ENCODE measurements around the gene INTS13.
A peak's percentile ranks its signal among the peaks of the same experiment; 100 is the strongest.
"Not testable (repeated sequence)": the region's sequence is repeated elsewhere in the genome, so short reads cannot be mapped to it uniquely, and the experiment has no call there.

The INTS13 gene, protein sequence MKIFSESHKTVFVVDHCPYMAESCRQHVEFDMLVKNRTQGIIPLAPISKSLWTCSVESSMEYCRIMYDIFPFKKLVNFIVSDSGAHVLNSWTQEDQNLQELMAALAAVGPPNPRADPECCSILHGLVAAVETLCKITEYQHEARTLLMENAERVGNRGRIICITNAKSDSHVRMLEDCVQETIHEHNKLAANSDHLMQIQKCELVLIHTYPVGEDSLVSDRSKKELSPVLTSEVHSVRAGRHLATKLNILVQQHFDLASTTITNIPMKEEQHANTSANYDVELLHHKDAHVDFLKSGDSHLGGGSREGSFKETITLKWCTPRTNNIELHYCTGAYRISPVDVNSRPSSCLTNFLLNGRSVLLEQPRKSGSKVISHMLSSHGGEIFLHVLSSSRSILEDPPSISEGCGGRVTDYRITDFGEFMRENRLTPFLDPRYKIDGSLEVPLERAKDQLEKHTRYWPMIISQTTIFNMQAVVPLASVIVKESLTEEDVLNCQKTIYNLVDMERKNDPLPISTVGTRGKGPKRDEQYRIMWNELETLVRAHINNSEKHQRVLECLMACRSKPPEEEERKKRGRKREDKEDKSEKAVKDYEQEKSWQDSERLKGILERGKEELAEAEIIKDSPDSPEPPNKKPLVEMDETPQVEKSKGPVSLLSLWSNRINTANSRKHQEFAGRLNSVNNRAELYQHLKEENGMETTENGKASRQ

GRCh38 chr12:26937863-26938700, at the start of gene INTS13, which contains the start of gene FGFR1OP2:
INTS13 (minus strand) TSS chr12:26937981; CDS start chr12:26936803, 1,178 bp downstream.
FGFR1OP2 (plus strand) TSS chr12:26938470; CDS start chr12:26954159, 15,689 bp downstream.
- DNase-seq: peak; percentile 86 to 97 (median 93)

DNA sequence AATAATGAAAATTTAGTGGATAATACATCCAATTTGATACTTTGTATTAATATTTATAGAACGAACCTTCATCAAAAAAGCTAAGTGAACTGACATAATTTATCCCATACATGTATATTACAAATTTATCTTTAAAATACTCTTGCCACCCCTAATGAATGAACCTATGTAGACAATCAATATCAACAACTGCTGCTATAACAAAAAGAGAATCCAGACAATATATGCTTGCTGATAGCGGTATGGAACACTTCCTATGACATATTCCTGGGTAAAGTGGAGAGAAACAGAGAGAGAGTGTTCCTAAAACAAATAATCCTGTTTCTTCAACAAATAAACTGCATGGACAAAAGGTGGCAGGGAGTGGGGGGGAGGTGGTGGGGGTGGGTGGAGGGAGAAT, 45.1 kb upstream of the INTS13 start:
- no peak for DNase-seq

DNA sequence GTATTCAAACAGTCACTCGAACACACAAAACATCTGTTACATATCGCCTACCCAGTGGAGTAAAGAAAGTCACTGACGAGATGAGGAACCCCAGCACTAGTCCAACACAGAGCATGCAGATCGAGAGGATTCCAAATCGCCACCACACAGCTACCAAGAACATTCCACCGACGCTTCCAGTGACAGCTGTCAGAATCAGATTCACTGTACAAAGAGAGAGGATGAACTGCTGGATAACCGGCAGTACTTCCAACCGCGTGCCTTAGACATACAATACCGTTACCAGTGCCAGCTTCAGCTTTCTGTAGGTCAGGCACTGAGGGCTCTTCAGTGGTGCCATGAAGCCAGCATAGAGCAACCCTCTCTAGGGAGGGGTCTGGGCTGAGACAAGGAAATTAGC, 42.0 kb upstream of the INTS13 start:
- DNase-seq: no peak

DNA sequence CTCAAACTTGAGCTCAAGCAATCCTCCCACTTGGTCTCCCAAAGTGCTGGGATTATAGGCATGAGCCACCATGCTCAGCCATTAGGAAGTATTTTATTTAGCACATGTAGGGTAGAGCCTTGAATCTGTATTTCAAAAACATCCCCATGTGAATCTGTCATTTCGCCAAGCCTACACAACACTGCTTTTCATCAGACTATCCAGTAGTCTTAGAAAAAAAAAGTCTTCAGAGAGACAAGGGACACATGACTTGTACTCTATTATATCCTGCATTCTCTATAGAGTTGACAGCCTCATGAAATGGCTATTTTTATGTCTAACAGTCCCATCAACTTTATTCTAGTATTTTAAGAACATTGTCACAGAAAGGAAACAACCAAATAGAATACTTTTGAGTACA, 41.0 kb upstream of the INTS13 start:
- no peak for DNase-seq

- DNase-seq: no peak
Observed at GRCh38 chr12:26976687-26977086, 38.9 kb upstream of the INTS13 start.

GRCh38 chr12:26971963-26972362, 34.2 kb upstream of the INTS13 start:
- peak in 5 of 6 experiments; percentile 14 to 40 (median 38) for DNase-seq

DNA sequence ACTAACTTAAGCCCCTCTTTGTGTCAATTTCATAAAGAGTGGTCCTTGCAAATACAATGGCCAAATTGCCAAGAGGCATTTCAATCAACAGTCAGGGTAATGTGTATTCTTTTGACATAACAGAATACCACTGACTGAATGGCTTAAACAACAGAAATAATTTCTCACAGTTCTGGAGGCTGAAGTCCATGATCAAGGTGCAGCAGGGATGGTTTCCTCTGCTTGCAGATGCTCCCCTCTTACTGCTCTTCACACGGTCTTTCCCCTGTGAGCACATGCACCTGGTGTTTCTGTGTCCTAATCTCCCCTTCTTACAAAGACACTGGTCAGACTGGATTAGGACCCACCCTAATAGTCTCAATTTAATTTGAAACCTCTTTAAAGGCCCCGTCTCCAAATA, 32.4 kb upstream of the INTS13 start:
- no peak for DNase-seq

DNA sequence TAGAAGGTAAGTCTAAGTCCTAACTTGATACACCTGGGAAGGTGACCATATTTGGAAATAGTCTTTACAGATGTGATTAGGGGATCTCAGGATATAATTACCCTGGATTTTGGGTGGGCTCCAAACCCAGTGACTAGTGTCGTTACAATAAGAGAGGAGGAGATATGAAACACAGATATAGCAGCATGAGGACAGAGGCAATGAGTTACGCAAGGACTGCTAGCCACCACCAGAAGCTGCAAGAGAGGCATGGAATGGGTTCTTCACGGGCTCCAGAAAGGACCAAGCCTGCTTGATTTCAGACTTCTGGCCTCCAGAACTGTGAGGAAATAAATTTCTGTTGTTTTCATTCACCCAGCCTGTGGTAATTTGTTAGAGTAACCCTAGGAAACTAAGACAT, 29.1 kb upstream of the INTS13 start:
- no peak for DNase-seq

DNA sequence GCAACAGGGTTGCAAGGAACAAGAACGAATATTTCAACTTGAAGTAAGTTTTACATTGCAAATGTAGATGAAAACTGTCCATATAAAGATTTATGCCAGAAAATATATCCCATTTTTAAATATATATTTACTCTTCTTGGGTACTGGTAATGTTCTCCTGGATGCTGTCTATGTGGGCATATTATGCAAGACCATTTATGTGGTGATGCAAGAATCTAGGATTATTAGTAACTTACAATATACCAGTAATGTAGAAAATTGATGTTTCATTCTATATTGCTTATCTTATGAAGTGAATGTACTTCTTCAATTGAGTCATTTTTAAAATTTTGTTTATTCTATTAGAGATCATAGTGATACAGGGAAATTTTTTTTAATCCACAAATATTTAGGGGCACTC, 25.6 kb upstream of the INTS13 start:
- no peak for DNase-seq

DNA sequence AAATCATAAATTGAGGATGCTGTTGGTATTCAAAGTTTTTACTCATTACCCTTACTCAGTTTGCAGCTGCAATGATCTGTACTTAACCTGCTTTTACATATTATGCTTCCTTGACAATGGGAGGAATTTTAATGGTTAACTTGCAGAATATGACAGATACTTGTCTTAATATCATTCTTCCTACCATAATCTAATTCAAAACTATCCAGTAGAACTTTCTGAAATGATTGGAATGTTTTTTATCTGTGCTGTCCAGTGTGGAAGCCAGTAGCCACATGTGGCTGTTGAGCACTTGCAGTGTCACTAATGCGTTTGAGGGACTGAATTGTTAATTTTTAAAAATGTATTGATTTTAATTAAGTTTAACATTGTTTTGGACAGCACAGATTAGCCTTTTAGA, 24.0 kb upstream of the INTS13 start:
- no peak for DNase-seq

DNA sequence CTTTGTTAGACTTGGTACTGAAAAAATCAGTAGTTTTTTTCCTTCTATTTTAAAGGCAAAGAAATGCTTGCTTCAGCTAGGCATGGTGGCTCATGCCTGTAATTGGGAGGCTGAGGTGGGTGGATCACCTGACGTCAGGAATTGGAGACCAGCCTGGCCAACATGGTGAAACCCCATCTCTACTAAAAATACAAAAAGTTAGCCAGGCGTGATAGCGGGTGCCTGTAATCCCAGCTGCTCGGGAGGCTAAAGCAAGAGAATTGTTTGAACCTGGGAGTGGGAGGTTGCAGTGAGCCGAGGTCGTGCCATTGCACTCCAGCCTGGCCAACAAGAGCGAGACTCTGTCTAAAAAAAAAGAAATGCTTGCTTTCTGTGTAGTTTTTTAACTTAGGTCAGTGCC, 23.6 kb upstream of the INTS13 start:
- not testable (repeated sequence) for DNase-seq

GRCh38 chr12:26954027-26954426, 16.2 kb upstream of the INTS13 start:
- DNase-seq: no peak

DNA sequence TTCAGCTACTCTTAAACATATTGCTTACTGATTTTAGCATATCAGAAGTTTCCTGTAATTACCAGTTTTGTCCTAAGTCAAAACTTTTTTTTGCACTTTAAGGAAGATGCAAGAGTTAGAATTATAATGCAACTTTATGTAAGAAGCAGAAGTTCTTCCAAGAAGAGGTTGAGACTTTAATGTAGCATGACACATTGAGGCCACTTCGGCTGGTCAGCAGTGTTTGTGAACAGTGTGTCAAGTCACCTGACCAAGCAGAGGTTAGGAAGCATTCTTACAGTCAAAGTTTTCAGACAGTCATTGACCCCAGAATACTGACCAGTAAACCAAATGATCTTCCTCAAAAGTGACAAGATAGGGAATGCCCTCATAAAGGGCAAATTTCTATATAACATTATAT, 15.7 kb upstream of the INTS13 start:
- no peak for DNase-seq

GRCh38 chr12:26948309-26948708, 10.5 kb upstream of the INTS13 start:
- DNase-seq: no peak

- DNase-seq: peak in 3 of 6 experiments; percentile 21 to 34 (median 28)
Observed at GRCh38 chr12:26941215-26941594, 3.4 kb upstream of the INTS13 start.

DNA sequence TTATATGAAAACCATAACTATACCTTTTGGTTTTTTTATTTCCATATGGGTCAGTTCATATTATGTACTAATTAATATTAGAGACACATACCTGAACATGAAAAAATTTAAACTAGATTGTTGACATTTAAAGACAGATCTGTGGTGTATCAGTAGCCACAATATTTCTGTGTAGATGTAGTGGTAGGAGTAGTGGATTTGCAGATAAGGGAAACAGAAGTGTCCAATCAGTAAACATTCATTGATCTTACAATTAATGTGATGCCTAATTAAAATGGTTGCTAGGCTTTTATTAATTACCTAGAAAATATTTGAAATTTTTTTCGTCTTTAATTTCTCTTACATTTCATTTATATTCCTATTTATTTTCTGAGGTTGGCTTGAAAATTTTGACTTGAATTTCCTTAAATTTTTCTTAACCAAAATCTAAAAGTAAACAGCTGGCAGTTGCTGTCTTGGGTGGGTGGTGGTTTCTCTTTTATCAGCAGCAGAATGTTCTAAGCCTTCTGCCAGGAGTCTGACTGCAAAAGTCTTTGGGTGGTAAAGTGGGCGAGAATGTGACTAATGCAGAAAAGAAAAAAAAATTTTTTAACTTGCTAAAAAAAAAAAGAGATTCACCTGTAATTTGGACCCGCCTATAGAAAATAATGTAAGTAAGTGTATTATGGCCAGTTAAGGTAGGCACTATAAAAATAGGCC, 2.9 kb upstream of the INTS13 start:
- DNase-seq: peak in 2 of 6 experiments; percentile 3 to 34

- peak in 2 of 6 experiments; percentile 1 to 13 for DNase-seq
Observed at GRCh38 chr12:26939953-26940352, 2.2 kb upstream of the INTS13 start.

GRCh38 chr12:26939192-26939832, 1.5 kb upstream of the INTS13 start:
- peak in 1 of 6 experiments; percentile 13 for DNase-seq

GRCh38 chr12:26938701-26939062, 901 bp upstream of the INTS13 start:
- peak in 5 of 6 experiments; percentile 18 to 68 (median 40) for DNase-seq

DNA sequence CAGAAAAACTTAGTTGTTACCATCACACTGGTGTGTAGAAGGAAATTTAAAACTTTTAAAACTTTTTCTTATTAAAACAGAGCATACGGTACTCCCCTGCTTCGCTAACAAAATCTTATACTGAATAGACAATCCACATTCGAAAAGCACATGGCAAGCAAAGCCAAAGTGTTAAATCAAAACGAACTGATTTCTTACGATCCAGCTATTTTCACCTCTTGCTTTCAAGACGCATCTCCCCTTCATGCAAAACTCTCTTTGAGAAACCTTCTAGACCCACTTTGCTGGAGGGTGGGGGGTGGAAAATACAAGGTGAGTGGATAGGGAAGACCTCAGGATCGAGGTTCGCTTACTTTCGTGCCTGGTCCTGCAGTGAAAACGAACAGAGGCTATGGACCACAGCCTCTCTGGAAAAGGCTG, 328 bp downstream of the INTS13 start:
- peak in 1 of 6 experiments; percentile 53 for DNase-seq

DNA sequence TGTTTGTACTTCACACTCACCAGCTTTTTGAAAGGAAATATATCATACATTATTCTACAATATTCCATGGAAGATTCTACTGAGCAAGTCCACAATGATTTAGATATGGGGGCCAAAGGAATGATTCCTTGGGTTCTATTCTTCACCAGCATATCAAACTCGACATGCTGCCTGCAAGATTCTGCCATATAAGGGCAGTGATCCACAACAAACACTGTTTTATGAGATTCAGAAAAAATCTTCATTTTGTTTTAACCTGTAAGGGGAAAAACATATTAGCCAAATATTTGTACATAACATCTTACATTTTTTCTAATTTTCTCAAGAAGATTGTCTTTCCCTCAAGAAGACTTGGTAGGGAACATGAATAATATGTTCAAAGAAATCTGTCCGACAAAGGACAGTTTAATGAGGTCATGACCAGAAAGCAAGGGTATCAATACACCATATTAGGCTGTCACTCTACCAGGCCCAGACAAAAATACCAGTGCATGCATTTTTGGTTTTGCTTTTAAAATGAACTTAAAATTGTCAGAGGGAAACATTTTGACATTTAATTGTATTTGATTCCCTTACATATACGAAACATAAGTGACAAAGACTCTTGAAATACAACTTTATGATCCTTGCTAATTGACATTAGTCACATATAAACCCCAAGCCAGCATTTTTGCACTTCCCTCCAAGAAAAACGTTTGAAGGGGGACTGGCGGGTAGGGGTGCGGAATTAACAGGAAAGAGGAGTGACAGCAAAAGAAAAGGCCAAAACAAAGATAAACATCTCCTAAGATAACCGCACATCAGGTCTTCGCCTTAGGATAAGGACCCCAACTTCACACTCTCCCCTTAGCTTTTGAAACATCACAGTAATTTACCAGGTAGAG, 980 bp downstream of the INTS13 start:
- DNase-seq: peak in 2 of 6 experiments; percentile 36 to 53
